A549 (cell line): ENCODE results near the gene MRPL34. TPM values are rescaled to one million over a fixed set of nuclear protein-coding genes. Genes with fewer than 3 reads are reported as not detected.
A peak's percentile ranks its signal among the peaks of the same experiment; 100 is the strongest.

ENCODE experiments used
- ATAC-seq, 2 experiments: fragments of 200-7000 bp in 1 of 2; fragments of >200 bp in 1 of 2; cut with Nextera tagmentation in 1 of 2; cut with Tn5 transposase in 1 of 2; 3 replicates each; pipeline versions ENCODE4 v1.8.0 to v1.9.1; 2018 to 2020; ENCODE audit warnings: mild to moderate bottlenecking in 1 of 2, moderate library complexity in 1 of 2
- CTCF ChIA-PET: fragments of 300-600 bp; sonication (Branson Sonifier 250); formaldehyde crosslinking; extraction: SDS; loops from one replicate; lab custom pipeline; 2021; ENCODE audit warnings: antibody characterized with exemption, inconsistent platforms; lab: Yijun Ruan, JAX
- POLR2A ChIA-PET: fragments of 350-600 bp; formaldehyde crosslinking; extraction: SDS; loops from one replicate; lab custom pipeline; 2021; ENCODE audit warnings: antibody characterized with exemption, inconsistent platforms; lab: Yijun Ruan, JAX
- DNase-seq, 2 experiments: peaks; one replicate each; pipeline versions ENCODE4 v3.0.0 to v3.0.0-alpha.2; 2011 to 2016; ENCODE audit warnings: low read depth in 1 of 2, low spot score in 1 of 2
- FAIRE-seq: peaks from 2 replicates; lab custom pipeline; 2011; peaks lifted over from hg19 to GRCh38; lab: Jason Lieb, UNC
- H3K27ac ChIP-seq, 2 experiments: fragments of >200 bp; sonication (Bioruptor Twin); formaldehyde crosslinking; 3 replicates each; pipeline ENCODE4 v1.5.1; 2016 to 2017
- H3K4me1 ChIP-seq: fragments of >200 bp; sonication (Bioruptor Twin); formaldehyde crosslinking; 3 replicates; pipeline ENCODE4 v1.6.1; 2016
- H3K4me2 ChIP-seq: fragments of >200 bp; sonication (Bioruptor Twin); formaldehyde crosslinking; 3 replicates; pipeline ENCODE4 v1.6.1; 2016
- H3K4me3 ChIP-seq: fragments of >200 bp; sonication (Bioruptor Twin); formaldehyde crosslinking; 3 replicates; pipeline ENCODE4 v1.5.1; 2016
- H3K9me3 ChIP-seq: fragments of >200 bp; sonication (Bioruptor Twin); formaldehyde crosslinking; 3 replicates; pipeline ENCODE4 v1.6.1; 2016
- BHLHE40 ChIP-seq: IDR thresholded peaks from 2 replicates; pipeline ENCODE4 v1.6.1; 2012; ENCODE audit warnings: low read depth, low read length, inconsistent platforms
- CBX8 ChIP-seq: fragments of 200-600 bp; sonication (generic); IDR thresholded peaks from 2 replicates; pipeline ENCODE4 v1.6.1; 2016
- CHD4 ChIP-seq: fragments of 200-600 bp; sonication (generic); IDR thresholded peaks from 2 replicates; pipeline ENCODE4 v1.6.1; 2016; ENCODE audit warnings: antibody characterized with exemption, mild to moderate bottlenecking, borderline replicate concordance
- CTCF ChIP-seq: fragments of >200 bp; sonication (Bioruptor Twin); formaldehyde crosslinking; IDR thresholded peaks from 3 replicates; pipeline ENCODE4 v1.5.1; 2016
- EHMT2 ChIP-seq: fragments of 200-600 bp; sonication (generic); IDR thresholded peaks from 2 replicates; pipeline ENCODE4 v1.6.1; 2016; ENCODE audit warnings: antibody characterized with exemption, low read depth, mild to moderate bottlenecking, moderate library complexity
- ELK1 ChIP-seq: fragments of 150-350 bp; IDR thresholded peaks from 2 replicates; pipeline ENCODE4 v1.6.1; 2014; ENCODE audit warnings: low read depth, mild to moderate bottlenecking, low read length
- EP300 ChIP-seq, 2 experiments: fragments of >200 bp; sonication (Bioruptor Twin); formaldehyde crosslinking; IDR thresholded peaks; 2 replicates in 1 of 2; 3 replicates in 1 of 2; pipeline ENCODE4 v1.6.1; 2016 to 2017
- FOSB ChIP-seq: fragments of 250-450 bp; sonication (Bioruptor Pico); IDR thresholded peaks from 2 replicates; pipeline ENCODE4 v1.5.0; 2020; ENCODE audit warnings: mild to moderate bottlenecking, moderate library complexity
- GATA3 ChIP-seq: IDR thresholded peaks from 2 replicates; pipeline ENCODE4 v1.6.1; 2012; ENCODE audit warnings: borderline replicate concordance
- HDAC2 ChIP-seq: fragments of 200-600 bp; sonication (generic); IDR thresholded peaks from 2 replicates; pipeline ENCODE4 v1.6.1; 2016
- HOXB13 ChIP-seq: fragments of 250-450 bp; sonication (Bioruptor Pico); IDR thresholded peaks from 2 replicates; pipeline ENCODE4 v1.5.0; 2020; ENCODE audit warnings: low read depth, mild to moderate bottlenecking, moderate library complexity
- HOXB5 ChIP-seq: fragments of 250-450 bp; sonication (Bioruptor Pico); IDR thresholded peaks from 2 replicates; pipeline ENCODE4 v1.5.0; 2020; ENCODE audit warnings: mild to moderate bottlenecking, moderate library complexity
- JUN ChIP-seq, 2 experiments: fragments of >200 bp; sonication (Bioruptor Twin); formaldehyde crosslinking; IDR thresholded peaks; 2 replicates in 1 of 2; 3 replicates in 1 of 2; pipeline ENCODE4 v1.6.1; 2016 to 2017
- KDM5A ChIP-seq: fragments of 200-600 bp; sonication (generic); IDR thresholded peaks from 2 replicates; pipeline ENCODE4 v1.6.1; 2016; ENCODE audit warnings: antibody characterized with exemption, mild to moderate bottlenecking
- PBX3 ChIP-seq: IDR thresholded peaks from 2 replicates; pipeline ENCODE4 v1.6.1; 2012
- RFX5 ChIP-seq: fragments of 450-650 bp; IDR thresholded peaks from 2 replicates; pipeline ENCODE4 v1.7.1; 2014; ENCODE audit warnings: antibody characterized with exemption, mild to moderate bottlenecking, moderate library complexity
- RNF2 ChIP-seq: fragments of 200-600 bp; sonication (generic); IDR thresholded peaks from 2 replicates; pipeline ENCODE4 v1.6.1; 2016; ENCODE audit warnings: low read depth, mild to moderate bottlenecking, antibody characterized with exemption, moderate library complexity, borderline replicate concordance
- SMC3 ChIP-seq: fragments of >200 bp; sonication (Bioruptor Twin); formaldehyde crosslinking; IDR thresholded peaks from 3 replicates; pipeline ENCODE4 v1.6.1; 2018; ENCODE audit warnings: inconsistent platforms
- TFCP2L1 ChIP-seq: fragments of 250-450 bp; sonication (Bioruptor Pico); IDR thresholded peaks from 2 replicates; pipeline ENCODE4 v1.5.0; 2021; ENCODE audit warnings: mild to moderate bottlenecking
- USF2 ChIP-seq: fragments of 450-650 bp; IDR thresholded peaks from 2 replicates; pipeline ENCODE4 v1.6.1; 2014; ENCODE audit warnings: antibody characterized with exemption
- ZFP36 ChIP-seq: fragments of 450-650 bp; IDR thresholded peaks from 2 replicates; pipeline ENCODE4 v1.6.1; 2014; ENCODE audit warnings: borderline replicate concordance; ENCODE audit not compliant: partially characterized antibody
- ZNF302 ChIP-seq: fragments of 250-450 bp; sonication (Bioruptor Pico); IDR thresholded peaks from 2 replicates; pipeline ENCODE4 v1.9.0; 2021; ENCODE audit warnings: inconsistent platforms, mild to moderate bottlenecking, moderate library complexity
- WGBS: methylation state at CpG from one replicate; pipeline ENCODE4 v1.1.6; 2017; ENCODE audit errors: missing lambda C conversion rate; 5-methylcytosine and 5-hydroxymethylcytosine counted together
- polyA plus RNA-seq, 4 experiments: library from polyadenylated mRNA; depleted of rRNA in 3 of 4; stranded (reverse); fragments of >200 nt; fragmentation: RNase III in 1 of 4; extraction: RNeasy Plus Mini Kit Qiagen cat#74134 plus additional on column Dnase treatment in 1 of 4; gene quantifications; 2 replicates in 3 of 4; 3 replicates in 1 of 4; pipeline ENCODE4 v1.2.3, GENCODE V29; 2011 to 2017

Gene MRPL34
- polyA plus RNA-seq, 2 of the 4 experiments (the other 2 are of a cell fraction), result 28.1 to 56.1 TPM

- H3K9me3 ChIP-seq, result no peaks in the 10 kb centered on the region
- TF ChIP-seq RNF2, result no peak
- TF ChIP-seq ZFP36, result peak; percentile 78
- no peak for TF ChIP-seq CHD4
- TF ChIP-seq PBX3, result no peak
- TF ChIP-seq, all 56 proteins: peak for 1
- Histone ChIP-seq H3K4me3 (no peak overlapping the region), H3K4me2 (no peak overlapping the region), H3K4me1 (peaks cover 4% of the 10 kb centered on the region; the same call in 2 of the 3 replicates), H3K27ac (peak overlapping the region in 1 of 2 experiments; percentile 24; a peak in 1 of 6 replicates)
- FAIRE-seq (no peak), DNase-seq (no peak), ATAC-seq (no peak)
- 89% methylated on average over 18 of the region's 23 CpGs for WGBS
- CTCF ChIA-PET, result interaction anchor here (0.5 to 8.0 kb wide), 5 partner anchors 9 to 29 kb away, joined by 3 to 77 read pairs (median 9); partner anchors contain the start of gene ANKLE1
- POLR2A ChIA-PET, result interaction anchor here (0.5 kb wide), 1 partner anchor 65 kb away, joined by 3 read pairs; no protein-coding TSS in a partner anchor
Measured at GRCh38 chr19:17263712-17264640, 41.7 kb upstream of the MRPL34 start.

GRCh38 chr19:17264641-17264979 lies 41.1 kb upstream of the MRPL34 start, which contains the start of gene USHBP1:
Gene USHBP1, minus strand, starts transcription at chr19:17264745. Its CDS starts 446 bp downstream, at chr19:17264299.
- TF ChIP-seq EHMT2, result no peak
- TF ChIP-seq KDM5A, result no peak
- TF ChIP-seq PBX3, result no peak
- no peak for TF ChIP-seq CBX8
- TF ChIP-seq ZNF302 (CRISPR knock-in tag), result no peak
- TF ChIP-seq RFX5, result no peak
- TF ChIP-seq JUN (IDR thresholded peaks at IDR 0.05), result no peak
- no peak for TF ChIP-seq TFCP2L1 (CRISPR knock-in tag)
- no peak for TF ChIP-seq HDAC2
- no peak for TF ChIP-seq FOSB
- TF ChIP-seq CHD4, result no peak
- WGBS, result 77% methylated on average over 5 of the region's 5 CpGs
- H3K9me3 ChIP-seq, result no peaks in the 10 kb centered on the region
- ChIA-PET CTCF (interaction anchor here (0.6 to 8.0 kb wide), 5 partner anchors 9 to 95 kb away, joined by 3 to 77 read pairs (median 9); partner anchors contain the start of gene ANKLE1), POLR2A (no interaction called here)
- peak within 1 kb of the TSS in 1 of 2 experiments; percentile 24; a peak in 1 of 6 replicates for H3K27ac ChIP-seq
- DNase-seq (no peak), FAIRE-seq (no peak), ATAC-seq (no peak)
- H3K4me3 ChIP-seq, result no peak within 1 kb of the TSS
- peaks cover 4% of the 10 kb centered on the region; the same call in 2 of the 3 replicates for H3K4me1 ChIP-seq
- H3K4me2 ChIP-seq, result no peak within 1 kb of the TSS

- ATAC-seq, result no peak
- H3K4me2 ChIP-seq, result no peak overlapping the region
- FAIRE-seq, result no peak
- POLR2A ChIA-PET, result no interaction called here
- TF ChIP-seq SMC3 (no peak), RFX5 (no peak), EHMT2 (no peak), GATA3 (no peak), HOXB13 (CRISPR knock-in tag) (no peak), CHD4 (no peak), EP300 (IDR thresholded peaks at IDR 0.05) (no peak), CTCF (no peak), HDAC2 (no peak), JUN (IDR thresholded peaks at IDR 0.05) (no peak), BHLHE40 (no peak), HOXB5 (CRISPR knock-in tag) (no peak), ELK1 (no peak), USF2 (no peak)
- peak overlapping the region in 1 of 2 experiments; percentile 42; a peak in 1 of 6 replicates for H3K27ac ChIP-seq
- no peaks in the 10 kb centered on the region for H3K9me3 ChIP-seq
- CTCF ChIA-PET, result interaction anchor here (0.8 to 2.8 kb wide), 3 partner anchors 12 to 40 kb away, joined by 3 to 12 read pairs (median 4); partner anchors contain the start of gene OCEL1
- H3K4me1 ChIP-seq, result peaks cover 4% of the 10 kb centered on the region; the same call in 2 of the 3 replicates
- no peak overlapping the region for H3K4me3 ChIP-seq
- DNase-seq, result no peak
- 77% methylated on average over 7 of the region's 7 CpGs for WGBS
Measured at GRCh38 chr19:17266026-17266425, 39.6 kb upstream of the MRPL34 start.
